HEK293T (cell line): ENCODE measurements around the gene ZNF497.

Source experiments
- CTBP1 ChIP-seq: fragments of 450-650 bp; IDR thresholded peaks from 2 replicates; pipeline ENCODE4 v1.6.1; 2016; ENCODE audit warnings: borderline replicate concordance
- FOXA1 ChIP-seq: fragments of 450-650 bp; IDR thresholded peaks from 2 replicates; pipeline ENCODE4 v1.6.1; 2016; ENCODE audit warnings: mild to moderate bottlenecking
- FOXM1 ChIP-seq: fragments of 450-650 bp; IDR thresholded peaks from 2 replicates; pipeline ENCODE4 v1.6.1; 2017; ENCODE audit warnings: mild to moderate bottlenecking, borderline replicate concordance
- LEF1 ChIP-seq: fragments of 450-650 bp; IDR thresholded peaks from 2 replicates; pipeline ENCODE4 v1.6.1; 2017; ENCODE audit warnings: mild to moderate bottlenecking, borderline replicate concordance
- NFRKB ChIP-seq: fragments of 450-650 bp; IDR thresholded peaks from 2 replicates; pipeline ENCODE4 v1.6.1; 2016; ENCODE audit warnings: mild to moderate bottlenecking, moderate library complexity
- SP1 ChIP-seq: fragments of 450-650 bp; IDR thresholded peaks from 2 replicates; pipeline ENCODE4 v1.6.1; 2017
- SUZ12 ChIP-seq: fragments of 450-650 bp; IDR thresholded peaks from 2 replicates; pipeline ENCODE4 v1.6.1; 2016; ENCODE audit warnings: mild to moderate bottlenecking
- ZNF384 ChIP-seq: fragments of 450-650 bp; IDR thresholded peaks from 2 replicates; pipeline ENCODE4 v1.6.1; 2016

DNA sequence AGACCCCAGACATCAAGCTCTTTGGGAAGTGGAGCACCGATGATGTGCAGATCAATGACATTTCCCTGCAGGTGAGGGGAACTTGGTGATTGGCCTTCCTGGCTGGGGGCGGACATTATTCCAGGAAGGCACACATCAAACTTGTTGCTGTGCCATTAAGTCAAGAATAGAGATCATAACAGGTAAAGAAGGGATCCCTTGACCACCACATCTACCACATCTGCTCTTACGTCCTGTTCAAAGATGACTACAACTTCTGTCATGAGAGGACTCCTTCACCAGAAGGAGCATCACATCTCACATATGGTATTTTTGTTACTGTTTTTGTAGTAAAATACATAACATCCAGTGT lies 25.6 kb upstream of the ZNF497 start:
- TF ChIP-seq FOXA1 (no peak), FOXM1 (no peak), LEF1 (no peak), SUZ12 (no peak), ZNF384 (no peak), NFRKB (no peak), SP1 (no peak), CTBP1 (no peak)
